HepG2 (cell line): ENCODE data around the gene MYL11. TPM values are rescaled to one million over a fixed set of nuclear protein-coding genes. Genes with fewer than 3 reads are reported as not detected.
A peak's percentile ranks its signal among the peaks of the same experiment; 100 is the strongest.

ENCODE experiments used
- CBX1 ChIP-seq: IDR thresholded peaks from one replicate; pipeline ENCODE4 v1.6.1; 2016; ENCODE audit warnings: antibody characterized with exemption, low read depth
- GFI1 ChIP-seq: sonication (generic); formaldehyde crosslinking; IDR thresholded peaks from 2 replicates; pipeline ENCODE4 v1.5.0; 2020; ENCODE audit warnings: missing genetic modification reagents, mild to moderate bottlenecking, borderline replicate concordance
- HNF1B ChIP-seq: sonication (generic); formaldehyde crosslinking; IDR thresholded peaks from 2 replicates; pipeline ENCODE4 v1.5.1; 2020; ENCODE audit warnings: mild to moderate bottlenecking, moderate library complexity, missing genetic modification reagents
- HNF4A ChIP-seq: sonication (generic); formaldehyde crosslinking; IDR thresholded peaks from 2 replicates; pipeline ENCODE4 v1.4.0; 2020; ENCODE audit warnings: missing genetic modification reagents
- HOXA5 ChIP-seq: sonication (generic); formaldehyde crosslinking; IDR thresholded peaks from 2 replicates; pipeline ENCODE4 v1.4.0; 2020; ENCODE audit warnings: missing genetic modification reagents
- KDM5B ChIP-seq: sonication (generic); formaldehyde crosslinking; IDR thresholded peaks from 2 replicates; pipeline ENCODE4 v1.4.0; 2020; ENCODE audit warnings: missing genetic modification reagents, mild to moderate bottlenecking, borderline replicate concordance
- PAF1 ChIP-seq: IDR thresholded peaks from 2 replicates; pipeline ENCODE4 v1.6.1; 2016; ENCODE audit warnings: missing genetic modification reagents, missing compliant biosample characterization
- RFX3 ChIP-seq: IDR thresholded peaks from 2 replicates; pipeline ENCODE4 v1.6.1; 2016; ENCODE audit warnings: missing biosample characterization, missing genetic modification reagents
- SRF ChIP-seq: IDR thresholded peaks from 2 replicates; pipeline ENCODE4 v1.6.1; 2011; ENCODE audit warnings: mild to moderate bottlenecking, low read depth, low read length, moderate library complexity
- TARDBP ChIP-seq: sonication (generic); formaldehyde crosslinking; IDR thresholded peaks from 2 replicates; pipeline ENCODE4 v1.8.0; 2022; ENCODE audit warnings: mild to moderate bottlenecking, missing genetic modification reagents
- TCF7 ChIP-seq: sonication (generic); IDR thresholded peaks from 2 replicates; pipeline ENCODE4 v1.6.1; 2016; ENCODE audit warnings: antibody characterized with exemption, low read depth
- ZNF121 ChIP-seq: sonication (generic); formaldehyde crosslinking; IDR thresholded peaks from 2 replicates; pipeline ENCODE4 v1.5.0; 2020; ENCODE audit warnings: mild to moderate bottlenecking, missing genetic modification reagents
- ZNF350 ChIP-seq: sonication (generic); formaldehyde crosslinking; IDR thresholded peaks from 2 replicates; pipeline ENCODE4 v1.4.0; 2020; ENCODE audit warnings: mild to moderate bottlenecking, low read depth, missing genetic modification reagents, borderline replicate concordance
- ZNF510 ChIP-seq: sonication (generic); formaldehyde crosslinking; IDR thresholded peaks from 2 replicates; pipeline ENCODE4 v1.4.0; 2020; ENCODE audit warnings: low read depth, mild to moderate bottlenecking, missing genetic modification reagents
- ZNF567 ChIP-seq: sonication (generic); formaldehyde crosslinking; IDR thresholded peaks from 2 replicates; pipeline ENCODE4 v1.8.1; 2023; ENCODE audit warnings: mild to moderate bottlenecking, missing genetic modification reagents, borderline replicate concordance
- ZNF570 ChIP-seq: sonication (generic); formaldehyde crosslinking; IDR thresholded peaks from 2 replicates; pipeline ENCODE4 v1.4.0; 2020; ENCODE audit warnings: mild to moderate bottlenecking, missing genetic modification reagents, borderline replicate concordance
- ZNF607 ChIP-seq: sonication (generic); formaldehyde crosslinking; IDR thresholded peaks from 2 replicates; pipeline ENCODE4 v1.5.1; 2020; ENCODE audit warnings: missing genetic modification reagents, mild to moderate bottlenecking, borderline replicate concordance
- ZNF629 ChIP-seq: sonication (generic); formaldehyde crosslinking; conservative IDR thresholded peaks from 2 replicates; pipeline ENCODE4 v1.5.0; 2020; ENCODE audit warnings: missing genetic modification reagents
- polyA plus RNA-seq, 8 experiments: library from polyadenylated mRNA; depleted of rRNA in 3 of 8; stranded (reverse) in 7 of 8; unstranded in 1 of 8; fragments of >200 nt; fragmentation: Illumina TruSeq in 4 of 8; extraction: Trizol in 4 of 8; gene quantifications; 2 replicates each; pipeline versions ENCODE4 v1.2.1 to v1.2.3, GENCODE V29; 2011 to 2016; ENCODE audit warnings: low read depth in 4 of 8, missing spikeins in 1 of 8, mixed read lengths in 1 of 8; ENCODE audit not compliant: insufficient read depth in 1 of 8
- total RNA-seq, 5 experiments: library from RNA; depleted of rRNA; stranded (reverse); fragments of >200 nt; fragmentation: Illumina TruSeq; extraction: Trizol; gene quantifications; 2 replicates each; pipeline ENCODE4 v1.2.3, GENCODE V29; 2016; ENCODE audit warnings: low read depth in 1 of 5
- TF ChIP-seq, protein P1 (sequence below): sonication (generic); formaldehyde crosslinking; IDR thresholded peaks from 2 replicates; pipeline ENCODE4 v1.4.0; 2020; ENCODE audit warnings: missing genetic modification reagents
- TF ChIP-seq, protein P2 (sequence below): sonication (generic); formaldehyde crosslinking; conservative IDR thresholded peaks from 2 replicates; pipeline ENCODE4 v1.8.0; 2022; ENCODE audit warnings: low read depth, missing genetic modification reagents
- TF ChIP-seq, protein P3 (sequence below): sonication (generic); formaldehyde crosslinking; IDR thresholded peaks from 2 replicates; pipeline ENCODE4 v1.9.0; 2022; ENCODE audit warnings: missing genetic modification reagents, mild to moderate bottlenecking, borderline replicate concordance
- TF ChIP-seq, protein P4 (sequence below): sonication (generic); formaldehyde crosslinking; IDR thresholded peaks from 2 replicates; pipeline ENCODE4 v1.8.1; 2023; ENCODE audit warnings: mild to moderate bottlenecking, moderate library complexity, missing genetic modification reagents

MYL11 gene
- total and polyA plus RNA-seq, 2 of the 13 experiments (the other 11 are each of a cell fraction or from before 2014, with no cell fraction given): not detected

GRCh38 chr16:30381291-30382041 is 6.9 kb downstream of the MYL11 start (continued):
- TF ChIP-seq, protein P1, sequence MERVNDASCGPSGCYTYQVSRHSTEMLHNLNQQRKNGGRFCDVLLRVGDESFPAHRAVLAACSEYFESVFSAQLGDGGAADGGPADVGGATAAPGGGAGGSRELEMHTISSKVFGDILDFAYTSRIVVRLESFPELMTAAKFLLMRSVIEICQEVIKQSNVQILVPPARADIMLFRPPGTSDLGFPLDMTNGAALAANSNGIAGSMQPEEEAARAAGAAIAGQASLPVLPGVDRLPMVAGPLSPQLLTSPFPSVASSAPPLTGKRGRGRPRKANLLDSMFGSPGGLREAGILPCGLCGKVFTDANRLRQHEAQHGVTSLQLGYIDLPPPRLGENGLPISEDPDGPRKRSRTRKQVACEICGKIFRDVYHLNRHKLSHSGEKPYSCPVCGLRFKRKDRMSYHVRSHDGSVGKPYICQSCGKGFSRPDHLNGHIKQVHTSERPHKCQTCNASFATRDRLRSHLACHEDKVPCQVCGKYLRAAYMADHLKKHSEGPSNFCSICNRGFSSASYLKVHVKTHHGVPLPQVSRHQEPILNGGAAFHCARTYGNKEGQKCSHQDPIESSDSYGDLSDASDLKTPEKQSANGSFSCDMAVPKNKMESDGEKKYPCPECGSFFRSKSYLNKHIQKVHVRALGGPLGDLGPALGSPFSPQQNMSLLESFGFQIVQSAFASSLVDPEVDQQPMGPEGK (CRISPR knock-in tag): peak; percentile 9; the same call in 1 of the 2 replicates
- no peak for TF ChIP-seq ZNF607 (CRISPR knock-in tag)
- TF ChIP-seq RFX3 (CRISPR knock-in tag): no peak
- TF ChIP-seq, protein P2, sequence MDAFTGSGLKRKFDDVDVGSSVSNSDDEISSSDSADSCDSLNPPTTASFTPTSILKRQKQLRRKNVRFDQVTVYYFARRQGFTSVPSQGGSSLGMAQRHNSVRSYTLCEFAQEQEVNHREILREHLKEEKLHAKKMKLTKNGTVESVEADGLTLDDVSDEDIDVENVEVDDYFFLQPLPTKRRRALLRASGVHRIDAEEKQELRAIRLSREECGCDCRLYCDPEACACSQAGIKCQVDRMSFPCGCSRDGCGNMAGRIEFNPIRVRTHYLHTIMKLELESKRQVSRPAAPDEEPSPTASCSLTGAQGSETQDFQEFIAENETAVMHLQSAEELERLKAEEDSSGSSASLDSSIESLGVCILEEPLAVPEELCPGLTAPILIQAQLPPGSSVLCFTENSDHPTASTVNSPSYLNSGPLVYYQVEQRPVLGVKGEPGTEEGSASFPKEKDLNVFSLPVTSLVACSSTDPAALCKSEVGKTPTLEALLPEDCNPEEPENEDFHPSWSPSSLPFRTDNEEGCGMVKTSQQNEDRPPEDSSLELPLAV (CRISPR knock-in tag): no peak
- peak; percentile 6; the same call in 1 of the 2 replicates for TF ChIP-seq TCF7
- TF ChIP-seq HOXA5: no peak
- TF ChIP-seq, protein P3, sequence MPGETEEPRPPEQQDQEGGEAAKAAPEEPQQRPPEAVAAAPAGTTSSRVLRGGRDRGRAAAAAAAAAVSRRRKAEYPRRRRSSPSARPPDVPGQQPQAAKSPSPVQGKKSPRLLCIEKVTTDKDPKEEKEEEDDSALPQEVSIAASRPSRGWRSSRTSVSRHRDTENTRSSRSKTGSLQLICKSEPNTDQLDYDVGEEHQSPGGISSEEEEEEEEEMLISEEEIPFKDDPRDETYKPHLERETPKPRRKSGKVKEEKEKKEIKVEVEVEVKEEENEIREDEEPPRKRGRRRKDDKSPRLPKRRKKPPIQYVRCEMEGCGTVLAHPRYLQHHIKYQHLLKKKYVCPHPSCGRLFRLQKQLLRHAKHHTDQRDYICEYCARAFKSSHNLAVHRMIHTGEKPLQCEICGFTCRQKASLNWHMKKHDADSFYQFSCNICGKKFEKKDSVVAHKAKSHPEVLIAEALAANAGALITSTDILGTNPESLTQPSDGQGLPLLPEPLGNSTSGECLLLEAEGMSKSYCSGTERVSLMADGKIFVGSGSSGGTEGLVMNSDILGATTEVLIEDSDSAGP (CRISPR knock-in tag): no peak
- no peak for TF ChIP-seq SRF
- TF ChIP-seq GFI1 (CRISPR knock-in tag): no peak
- TF ChIP-seq ZNF629: peak; percentile 51; the same call in 1 of the 2 replicates
- no peak for TF ChIP-seq ZNF567 (CRISPR knock-in tag)
- TF ChIP-seq ZNF570: no peak
- no peak for TF ChIP-seq TARDBP (CRISPR knock-in tag)
- TF ChIP-seq, protein P4, sequence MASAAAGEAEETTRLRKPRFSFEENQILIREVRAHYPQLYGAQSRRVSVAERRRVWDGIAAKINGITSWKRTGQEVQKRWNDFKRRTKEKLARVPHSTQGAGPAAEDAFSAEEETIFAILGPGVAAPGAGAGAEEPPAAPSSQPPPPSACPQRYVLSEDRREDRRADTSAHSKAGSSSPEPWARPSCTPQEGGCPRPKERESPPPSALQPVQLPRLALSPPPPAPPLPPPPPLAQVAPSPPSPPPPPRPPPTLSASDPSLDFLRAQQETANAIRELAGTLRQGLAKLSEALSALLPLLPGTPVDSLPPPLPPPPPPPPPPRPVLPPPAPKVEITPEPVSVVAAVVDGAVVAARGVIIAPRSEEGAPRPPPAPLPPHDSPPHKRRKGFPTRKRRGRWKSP (CRISPR knock-in tag): no peak
- peak; percentile 38; the same call in 1 of the 2 replicates for TF ChIP-seq HNF1B (CRISPR knock-in tag)
- TF ChIP-seq ZNF510 (CRISPR knock-in tag): 0 out of 2 replicates have a peak, but pooled peaks have one; percentile 55
- no peak for TF ChIP-seq CBX1
- TF ChIP-seq HNF4A (CRISPR knock-in tag): peak; percentile 69
- no peak for TF ChIP-seq ZNF121 (CRISPR knock-in tag)
- no peak for TF ChIP-seq KDM5B (CRISPR knock-in tag)
- TF ChIP-seq ZNF350 (CRISPR knock-in tag): no peak
- no peak for TF ChIP-seq PAF1 (CRISPR knock-in tag)
